Measurements from ENCODE around the gene WIZ.

Gene WIZ

DNA sequence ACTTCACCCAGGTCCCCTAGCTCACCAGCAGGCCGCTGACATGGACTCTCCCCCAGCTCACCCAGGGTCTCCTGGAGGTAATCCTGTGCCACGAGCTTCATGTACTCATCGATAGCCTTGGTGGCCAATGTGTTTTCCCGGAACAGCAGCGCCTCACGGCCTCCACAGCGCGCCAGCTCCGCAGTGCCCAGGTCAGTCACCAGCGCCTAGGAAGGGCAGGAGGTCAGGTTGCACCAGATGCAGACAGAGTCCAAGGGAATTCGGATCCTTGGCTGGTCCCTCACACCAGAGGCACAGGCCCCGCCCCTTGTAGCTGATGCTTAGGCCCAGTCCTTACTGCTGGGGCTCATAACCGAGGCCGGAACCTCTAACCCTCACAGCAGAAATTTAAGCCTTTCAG, 6.7 kb upstream of the WIZ start:
- WGBS (ENCODE audit: insufficient coverage): 99% methylated on average over 13 of the region's 14 CpGs
- no peak for DNase-seq
- Histone ChIP-seq H3K27ac (ENCODE audit: insufficient read depth in 1 of 2, low read depth in 1 of 2, low read length in 2 of 2, poor library complexity in 1 of 2, severe bottlenecking in 2 of 2) (no peak overlapping the region), H3K4me3 (ENCODE audit: control insufficient read depth in 1 of 7, extremely low read depth in 1 of 7, insufficient read depth in 4 of 7, low read depth in 2 of 7, low read length in 6 of 7) (no peak overlapping the region), H3K9me3 (ENCODE audit: control extremely low read depth in 1 of 5, control insufficient read depth in 4 of 5, insufficient read depth in 2 of 5, low read depth in 1 of 5, low read length in 4 of 5) (no peaks in the 10 kb centered on the region), H3K27me3 (replicated peaks in 2 of 5; ENCODE audit: control insufficient read depth in 4 of 5, insufficient read depth in 5 of 5, low read length in 4 of 5) (no peaks in the 10 kb centered on the region), H3K4me1 (ENCODE audit: control extremely low read depth in 1 of 4, control insufficient read depth in 4 of 4, insufficient read depth in 4 of 4, low read length in 3 of 4) (peaks cover 0 to 3% (median under 1%) of the 10 kb centered on the region in 4 experiments), H3K36me3 (ENCODE audit: control insufficient read depth in 4 of 4, insufficient read depth in 4 of 4, low read length in 3 of 4) (peaks cover 25 to 83% (median 66%) of the 10 kb centered on the region in 4 experiments)
- CTCF ChIA-PET: interaction anchor here (0.8 to 2.5 kb wide), 4 partner anchors 11 to 37 kb away, joined by 3 to 11 read pairs (median 4); partner anchors contain the start of gene AKAP8L
- POLR2A ChIA-PET: interaction anchor here (0.5 to 1.0 kb wide), 3 partner anchors 11 to 109 kb away, joined by 3 to 5 read pairs (median 4); no protein-coding TSS in a partner anchor

DNA sequence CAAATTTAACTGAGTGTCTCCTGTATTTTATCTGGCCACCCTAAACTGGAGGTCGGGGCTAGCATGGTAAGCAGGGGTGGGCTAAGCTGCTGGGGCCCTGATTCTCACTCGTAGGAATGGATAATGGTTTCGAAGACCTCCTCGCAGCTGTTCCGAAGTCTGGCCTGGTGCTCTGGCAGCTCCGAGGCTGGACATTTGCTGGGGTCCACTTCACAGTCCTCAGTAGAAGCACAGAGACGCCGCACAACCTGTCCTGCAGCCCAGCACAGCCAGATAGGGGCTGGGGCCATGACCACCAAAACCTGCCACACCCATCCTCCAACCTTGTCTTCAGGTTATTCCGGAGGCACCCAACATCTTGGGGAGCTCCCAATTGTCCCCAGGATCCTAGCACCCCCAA, 6.2 kb upstream of the WIZ start:
- H3K4me3 ChIP-seq (ENCODE audit: control insufficient read depth in 1 of 7, extremely low read depth in 1 of 7, insufficient read depth in 4 of 7, low read depth in 2 of 7, low read length in 6 of 7): no peak overlapping the region
- no peaks in the 10 kb centered on the region for H3K9me3 ChIP-seq (ENCODE audit: control extremely low read depth in 1 of 5, control insufficient read depth in 4 of 5, insufficient read depth in 2 of 5, low read depth in 1 of 5, low read length in 4 of 5)
- DNase-seq: no peak
- H3K27me3 ChIP-seq (replicated peaks in 2 of 5; ENCODE audit: control insufficient read depth in 4 of 5, insufficient read depth in 5 of 5, low read length in 4 of 5): no peaks in the 10 kb centered on the region
- 92% methylated on average over 9 of the region's 9 CpGs for WGBS (ENCODE audit: insufficient coverage)
- ChIA-PET POLR2A (interaction anchor here (1.0 kb wide), 1 partner anchor 11 kb away, joined by 5 read pairs; no protein-coding TSS in a partner anchor), CTCF (interaction anchor here (0.8 to 2.6 kb wide), 6 partner anchors 7 to 36 kb away, joined by 3 to 15 read pairs (median 5); partner anchors contain the start of gene AKAP8L)
- H3K36me3 ChIP-seq (ENCODE audit: control insufficient read depth in 4 of 4, insufficient read depth in 4 of 4, low read length in 3 of 4): peaks cover 23 to 81% (median 66%) of the 10 kb centered on the region in 4 experiments
- H3K27ac ChIP-seq (ENCODE audit: insufficient read depth in 1 of 2, low read depth in 1 of 2, low read length in 2 of 2, poor library complexity in 1 of 2, severe bottlenecking in 2 of 2): no peak overlapping the region
- no peaks in the 10 kb centered on the region for H3K4me1 ChIP-seq (ENCODE audit: control extremely low read depth in 1 of 4, control insufficient read depth in 4 of 4, insufficient read depth in 4 of 4, low read length in 3 of 4)

DNA sequence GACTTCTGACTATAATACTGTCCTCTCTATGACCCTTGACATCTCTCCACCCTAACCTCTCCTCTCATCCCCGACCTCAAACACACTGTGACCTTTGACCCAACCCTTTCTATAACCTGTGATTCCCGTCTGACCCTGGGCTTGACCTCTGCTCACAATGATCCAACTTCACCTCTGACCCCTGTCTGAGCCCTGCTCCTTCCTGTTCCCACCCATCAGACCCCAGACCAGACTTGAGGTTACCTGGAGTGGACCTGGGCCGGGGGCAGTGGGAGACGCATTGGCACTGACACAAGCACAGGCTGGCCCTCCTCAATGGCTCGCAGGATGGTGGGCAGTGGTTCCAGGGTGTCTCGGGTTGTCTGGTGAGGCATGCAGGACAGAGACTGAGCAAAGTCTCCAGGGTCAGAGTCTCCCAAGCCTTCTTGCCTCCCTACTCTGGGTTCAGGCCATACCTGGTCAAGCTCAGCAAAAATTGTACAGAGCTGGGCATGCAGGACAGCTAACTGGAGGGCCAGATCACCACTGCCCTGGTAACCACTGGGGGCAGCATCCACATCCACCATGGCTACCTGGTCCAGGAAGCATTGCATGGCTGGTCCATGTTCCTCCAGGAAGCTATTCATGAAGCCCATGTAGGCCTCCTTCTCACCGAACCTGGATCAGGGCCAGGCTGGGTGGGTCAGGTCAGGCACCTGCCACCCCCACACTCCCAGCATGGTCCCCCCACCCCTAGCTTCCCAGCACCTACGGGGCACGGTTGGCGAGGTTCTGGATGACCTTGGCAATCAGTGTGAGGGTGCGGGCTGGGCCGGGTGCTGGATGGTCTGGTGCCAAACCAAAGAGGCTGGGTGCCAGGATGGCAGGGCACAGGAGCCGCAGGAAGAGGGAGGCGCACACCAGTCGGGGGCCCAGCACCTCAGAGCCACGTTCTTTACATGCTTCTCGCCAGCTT, 4.4 kb upstream of the WIZ start:
- Histone ChIP-seq H3K4me3 (ENCODE audit: control insufficient read depth in 1 of 7, extremely low read depth in 1 of 7, insufficient read depth in 4 of 7, low read depth in 2 of 7, low read length in 6 of 7) (no peak overlapping the region), H3K27me3 (replicated peaks in 2 of 5; ENCODE audit: control insufficient read depth in 4 of 5, insufficient read depth in 5 of 5, low read length in 4 of 5) (no peaks in the 10 kb centered on the region), H3K36me3 (ENCODE audit: control insufficient read depth in 4 of 4, insufficient read depth in 4 of 4, low read length in 3 of 4) (peaks cover 20 to 67% (median 54%) of the 10 kb centered on the region in 4 experiments), H3K27ac (ENCODE audit: insufficient read depth in 1 of 2, low read depth in 1 of 2, low read length in 2 of 2, poor library complexity in 1 of 2, severe bottlenecking in 2 of 2) (no peak overlapping the region), H3K9me3 (ENCODE audit: control extremely low read depth in 1 of 5, control insufficient read depth in 4 of 5, insufficient read depth in 2 of 5, low read depth in 1 of 5, low read length in 4 of 5) (no peaks in the 10 kb centered on the region), H3K4me1 (ENCODE audit: control extremely low read depth in 1 of 4, control insufficient read depth in 4 of 4, insufficient read depth in 4 of 4, low read length in 3 of 4) (peaks cover 0 to 7% (median under 1%) of the 10 kb centered on the region in 4 experiments)
- POLR2A ChIA-PET: interaction anchor here (0.7 to 2.5 kb wide), 3 partner anchors 10 to 13 kb away, joined by 3 to 13 read pairs (median 7); partner anchors contain the start of gene RASAL3
- CTCF ChIA-PET: interaction anchor here (0.6 to 2.6 kb wide), 8 partner anchors 9 to 35 kb away, joined by 3 to 15 read pairs (median 6); partner anchors contain the start of gene AKAP8L
- 97% methylated on average over 13 of the region's 17 CpGs for WGBS (ENCODE audit: insufficient coverage)
- DNase-seq: no peak

DNA sequence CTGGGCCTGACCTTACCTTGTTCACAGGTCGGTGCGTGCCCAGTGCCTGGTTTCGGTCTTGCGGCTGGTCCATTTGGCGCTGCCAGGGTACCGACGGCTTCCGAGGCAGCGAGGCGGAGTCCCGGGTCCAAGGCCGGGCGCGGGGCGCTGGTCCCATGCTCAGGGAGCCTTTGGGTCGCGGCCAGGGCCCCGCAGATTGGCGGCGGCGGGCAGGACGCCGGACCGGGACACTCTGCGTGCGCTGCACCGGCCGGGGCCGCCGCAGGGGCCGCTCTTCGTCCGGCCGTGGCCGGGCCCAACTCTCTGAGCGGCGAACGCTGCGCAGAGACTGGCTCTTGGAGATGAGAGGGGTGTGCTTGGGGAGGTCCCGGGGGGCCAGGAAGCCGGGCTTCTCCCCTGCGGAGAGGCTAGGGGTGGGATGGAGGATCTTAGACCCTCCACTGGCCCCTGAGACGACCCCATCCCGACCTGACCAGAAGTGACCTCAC, 3.4 kb upstream of the WIZ start:
- Histone ChIP-seq H3K4me1 (ENCODE audit: control extremely low read depth in 1 of 4, control insufficient read depth in 4 of 4, insufficient read depth in 4 of 4, low read length in 3 of 4) (peaks cover 0 to 16% (median 8%) of the 10 kb centered on the region in 4 experiments), H3K36me3 (ENCODE audit: control insufficient read depth in 4 of 4, insufficient read depth in 4 of 4, low read length in 3 of 4) (peaks cover 20 to 62% (median 51%) of the 10 kb centered on the region in 4 experiments), H3K9me3 (ENCODE audit: control extremely low read depth in 1 of 5, control insufficient read depth in 4 of 5, insufficient read depth in 2 of 5, low read depth in 1 of 5, low read length in 4 of 5) (no peaks in the 10 kb centered on the region), H3K27me3 (replicated peaks in 2 of 5; ENCODE audit: control insufficient read depth in 4 of 5, insufficient read depth in 5 of 5, low read length in 4 of 5) (no peaks in the 10 kb centered on the region), H3K4me3 (ENCODE audit: control insufficient read depth in 1 of 7, extremely low read depth in 1 of 7, insufficient read depth in 4 of 7, low read depth in 2 of 7, low read length in 6 of 7) (no peak overlapping the region), H3K27ac (ENCODE audit: insufficient read depth in 1 of 2, low read depth in 1 of 2, low read length in 2 of 2, poor library complexity in 1 of 2, severe bottlenecking in 2 of 2) (no peak overlapping the region)
- ChIA-PET CTCF (interaction anchor here (0.6 to 2.6 kb wide), 6 partner anchors 10 to 34 kb away, joined by 3 to 15 read pairs (median 6); partner anchors contain the start of gene AKAP8L), POLR2A (interaction anchor here (1.1 to 2.5 kb wide), 2 partner anchors 11 to 14 kb away, joined by 7 to 13 read pairs; partner anchors contain the start of gene RASAL3)
- DNase-seq: no peak
- WGBS (ENCODE audit: insufficient coverage): 96% methylated on average over 27 of the region's 44 CpGs

DNA sequence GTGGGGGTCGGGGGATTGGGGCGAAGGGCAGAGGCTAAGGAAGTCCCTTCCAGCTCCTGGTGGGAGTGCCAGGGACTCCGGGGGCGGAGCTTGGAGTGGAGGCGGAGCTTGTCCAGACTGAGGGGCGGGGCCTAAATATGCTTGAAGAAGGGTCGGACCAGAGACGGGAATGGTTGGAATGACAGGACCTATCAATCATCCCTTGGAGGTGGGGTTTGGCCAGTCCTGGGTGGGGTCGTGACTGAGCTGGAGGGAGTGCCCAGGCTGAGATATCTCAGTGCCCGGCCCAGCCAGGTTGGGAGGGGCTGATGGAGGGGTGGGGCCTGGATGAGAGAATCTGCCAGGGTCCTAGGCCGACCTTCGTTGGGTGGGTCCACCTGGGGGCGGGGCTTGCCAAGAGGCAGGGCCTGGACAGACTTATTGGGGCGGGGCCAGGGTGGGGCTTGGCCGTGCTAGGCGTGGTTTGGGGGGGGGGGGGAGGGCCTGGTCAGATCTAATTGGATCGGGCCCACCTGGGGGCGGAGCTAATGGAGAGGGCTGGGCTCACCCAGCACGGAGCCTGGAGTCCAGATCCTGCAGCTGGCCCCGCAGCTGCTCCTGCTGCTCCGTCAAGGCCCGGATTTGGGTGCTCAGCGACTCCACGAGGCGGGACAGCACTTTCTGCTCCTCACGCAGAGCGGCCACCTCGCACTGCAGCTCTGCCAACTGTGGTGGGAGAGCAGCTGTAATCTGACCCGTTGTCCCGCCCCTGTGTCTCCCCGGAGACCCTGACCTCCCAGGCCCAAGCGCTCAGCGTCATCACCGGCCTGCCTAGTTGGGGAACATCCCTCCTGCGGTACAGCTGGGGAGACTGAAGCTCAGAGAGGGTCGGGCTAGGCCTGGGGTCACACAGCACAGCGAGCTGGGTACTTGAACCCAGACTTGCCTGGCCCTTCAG, 2.6 kb upstream of the WIZ start:
- peaks cover 20 to 55% (median 44%) of the 10 kb centered on the region in 4 experiments for H3K36me3 ChIP-seq (ENCODE audit: control insufficient read depth in 4 of 4, insufficient read depth in 4 of 4, low read length in 3 of 4)
- CTCF ChIA-PET: interaction anchor here (0.6 to 3.2 kb wide), 9 partner anchors 8 to 34 kb away, joined by 3 to 16 read pairs (median 5); partner anchors contain the start of gene AKAP8L
- H3K9me3 ChIP-seq (ENCODE audit: control extremely low read depth in 1 of 5, control insufficient read depth in 4 of 5, insufficient read depth in 2 of 5, low read depth in 1 of 5, low read length in 4 of 5): no peaks in the 10 kb centered on the region
- peak in 1 of 3 donors; percentile 32 for DNase-seq
- H3K4me1 ChIP-seq (ENCODE audit: control extremely low read depth in 1 of 4, control insufficient read depth in 4 of 4, insufficient read depth in 4 of 4, low read length in 3 of 4): peaks cover 0 to 16% (median 8%) of the 10 kb centered on the region in 4 experiments
- no peaks in the 10 kb centered on the region for H3K27me3 ChIP-seq (replicated peaks in 2 of 5; ENCODE audit: control insufficient read depth in 4 of 5, insufficient read depth in 5 of 5, low read length in 4 of 5)
- no peak overlapping the region for H3K27ac ChIP-seq (ENCODE audit: insufficient read depth in 1 of 2, low read depth in 1 of 2, low read length in 2 of 2, poor library complexity in 1 of 2, severe bottlenecking in 2 of 2)
- 95% methylated on average over 34 of the region's 37 CpGs for WGBS (ENCODE audit: insufficient coverage)
- POLR2A ChIA-PET: interaction anchor here (1.3 kb wide), 1 partner anchor 11 kb away, joined by 12 read pairs; the partner anchor contains the start of gene RASAL3
- H3K4me3 ChIP-seq (ENCODE audit: control insufficient read depth in 1 of 7, extremely low read depth in 1 of 7, insufficient read depth in 4 of 7, low read depth in 2 of 7, low read length in 6 of 7): no peak overlapping the region

DNA sequence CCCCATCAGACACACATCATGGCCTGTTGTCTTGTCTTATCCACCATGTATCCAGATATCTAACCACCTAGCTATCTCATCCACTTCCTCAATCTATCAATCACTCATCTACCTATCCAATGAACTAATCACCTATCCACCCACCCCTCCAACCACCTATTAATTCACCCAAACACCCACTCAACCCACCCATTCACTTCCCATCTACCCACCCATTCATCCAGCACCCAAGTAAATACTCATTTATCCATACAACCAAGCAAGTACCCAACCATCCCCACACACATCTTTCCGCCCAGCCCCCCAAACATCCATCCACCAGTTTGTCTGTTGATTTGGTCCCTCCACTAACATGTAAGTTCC, 753 bp upstream of the WIZ start:
- 100% methylated on average over 1 of the region's 1 CpG for WGBS (ENCODE audit: insufficient coverage)
- Histone ChIP-seq H3K4me1 (ENCODE audit: control extremely low read depth in 1 of 4, control insufficient read depth in 4 of 4, insufficient read depth in 4 of 4, low read length in 3 of 4) (peaks cover 0 to 16% (median 8%) of the 10 kb centered on the region in 4 experiments), H3K36me3 (ENCODE audit: control insufficient read depth in 4 of 4, insufficient read depth in 4 of 4, low read length in 3 of 4) (peaks cover 15 to 41% (median 36%) of the 10 kb centered on the region in 4 experiments), H3K9me3 (ENCODE audit: control extremely low read depth in 1 of 5, control insufficient read depth in 4 of 5, insufficient read depth in 2 of 5, low read depth in 1 of 5, low read length in 4 of 5) (no peaks in the 10 kb centered on the region), H3K27me3 (replicated peaks in 2 of 5; ENCODE audit: control insufficient read depth in 4 of 5, insufficient read depth in 5 of 5, low read length in 4 of 5) (no peaks in the 10 kb centered on the region), H3K4me3 (ENCODE audit: control insufficient read depth in 1 of 7, extremely low read depth in 1 of 7, insufficient read depth in 4 of 7, low read depth in 2 of 7, low read length in 6 of 7) (no peak overlapping the region), H3K27ac (ENCODE audit: insufficient read depth in 1 of 2, low read depth in 1 of 2, low read length in 2 of 2, poor library complexity in 1 of 2, severe bottlenecking in 2 of 2) (no peak overlapping the region)
- POLR2A ChIA-PET: interaction anchor here (0.9 to 1.1 kb wide), 3 partner anchors 13 to 17 kb away, joined by 3 to 5 read pairs (median 3); partner anchors contain the start of gene RASAL3
- CTCF ChIA-PET: interaction anchor here (1.3 to 3.2 kb wide), 4 partner anchors 9 to 31 kb away, joined by 3 to 16 read pairs (median 6); partner anchors contain the start of gene AKAP8L
- peak in 1 of 3 donors; percentile 16 for DNase-seq

All from common myeloid progenitor, CD34-positive (primary cell).